Calu3 (cell line): ENCODE results near the gene BRINP3. TPM values are rescaled to one million over a fixed set of nuclear protein-coding genes. Genes with fewer than 3 reads are reported as not detected.

Source experiments
- BruUV-seq: library from RNA; stranded (reverse); fragments of 400-500 nt; replicated peaks from 2 replicates; lab custom pipeline; 2021; lab: Mats Ljungman, UMichigan
- CTCF ChIA-PET: fragments of 300-600 bp; sonication (Branson Sonifier 250); formaldehyde crosslinking; loops from one replicate; lab custom pipeline; 2022; ENCODE audit warnings: antibody characterized with exemption; lab: Charles Lee
- DNase-seq: peaks from one replicate; pipeline ENCODE4 v3.0.0; 2022
- H3K27ac Mint-ChIP-seq: one replicate; pipeline ENCODE4 v1.8.0; 2022; ENCODE audit warnings: mixed read lengths; ENCODE audit not compliant: unreplicated experiment
- H3K27me3 Mint-ChIP-seq: one replicate; pipeline ENCODE4 v1.8.0; 2022; ENCODE audit warnings: mixed read lengths; ENCODE audit not compliant: unreplicated experiment
- H3K36me3 Mint-ChIP-seq: one replicate; pipeline ENCODE4 v1.8.0; 2022; ENCODE audit warnings: mild to moderate bottlenecking, moderate library complexity, mixed read lengths; ENCODE audit not compliant: insufficient read depth, unreplicated experiment
- H3K4me1 Mint-ChIP-seq: one replicate; pipeline ENCODE4 v1.8.0; 2022; ENCODE audit warnings: mild to moderate bottlenecking, low read depth, mixed read lengths; ENCODE audit not compliant: unreplicated experiment
- H3K4me3 Mint-ChIP-seq: one replicate; pipeline ENCODE4 v1.8.0; 2022; ENCODE audit warnings: mild to moderate bottlenecking, low read depth, moderate library complexity, mixed read lengths; ENCODE audit not compliant: unreplicated experiment
- H3K9me3 Mint-ChIP-seq: one replicate; pipeline ENCODE4 v1.8.0; 2022; ENCODE audit warnings: low read depth, mixed read lengths; ENCODE audit not compliant: unreplicated experiment
- intact Hi-C: fragments of 100-400 bp; cut with micrococcal nuclease; formaldehyde crosslinking; loops from one replicate; pipeline ENCODE4 v1.10.0; 2022; ENCODE audit not compliant: unreplicated experiment
- total RNA-seq: library from RNA; stranded (reverse); gene quantifications from 2 replicates; pipeline ENCODE4 v1.2.3, GENCODE V29; 2022
- TF ChIP-seq, protein P1 (sequence below): fragments of 200-600 bp; IDR thresholded peaks from one replicate; pipeline ENCODE4 v1.8.0; 2022; ENCODE audit warnings: antibody characterized with exemption; ENCODE audit not compliant: unreplicated experiment

Gene BRINP3
- total RNA-seq, 1 experiment from 2014 or later: not detected

DNA sequence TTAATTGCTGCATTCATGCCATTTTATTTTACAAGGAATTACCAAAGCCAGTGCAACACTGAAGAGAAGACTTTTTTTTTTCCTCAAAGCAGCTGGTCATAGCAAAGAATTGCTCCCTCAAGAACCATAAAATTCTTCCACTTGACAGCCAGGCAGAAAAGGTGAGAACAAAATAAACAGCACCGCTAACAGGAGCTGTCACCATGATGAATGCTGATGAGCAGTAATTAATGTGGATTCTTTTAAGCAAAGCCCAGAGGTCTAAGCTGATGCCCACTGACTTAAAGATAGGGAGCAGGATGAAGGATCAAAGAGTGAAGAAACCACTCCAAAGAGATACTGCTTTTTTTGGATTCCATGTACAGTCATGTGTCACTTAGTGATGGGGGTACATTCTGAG is 428.4 kb downstream of the BRINP3 start:
- TF ChIP-seq, protein P1, sequence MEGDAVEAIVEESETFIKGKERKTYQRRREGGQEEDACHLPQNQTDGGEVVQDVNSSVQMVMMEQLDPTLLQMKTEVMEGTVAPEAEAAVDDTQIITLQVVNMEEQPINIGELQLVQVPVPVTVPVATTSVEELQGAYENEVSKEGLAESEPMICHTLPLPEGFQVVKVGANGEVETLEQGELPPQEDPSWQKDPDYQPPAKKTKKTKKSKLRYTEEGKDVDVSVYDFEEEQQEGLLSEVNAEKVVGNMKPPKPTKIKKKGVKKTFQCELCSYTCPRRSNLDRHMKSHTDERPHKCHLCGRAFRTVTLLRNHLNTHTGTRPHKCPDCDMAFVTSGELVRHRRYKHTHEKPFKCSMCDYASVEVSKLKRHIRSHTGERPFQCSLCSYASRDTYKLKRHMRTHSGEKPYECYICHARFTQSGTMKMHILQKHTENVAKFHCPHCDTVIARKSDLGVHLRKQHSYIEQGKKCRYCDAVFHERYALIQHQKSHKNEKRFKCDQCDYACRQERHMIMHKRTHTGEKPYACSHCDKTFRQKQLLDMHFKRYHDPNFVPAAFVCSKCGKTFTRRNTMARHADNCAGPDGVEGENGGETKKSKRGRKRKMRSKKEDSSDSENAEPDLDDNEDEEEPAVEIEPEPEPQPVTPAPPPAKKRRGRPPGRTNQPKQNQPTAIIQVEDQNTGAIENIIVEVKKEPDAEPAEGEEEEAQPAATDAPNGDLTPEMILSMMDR: no peak
- no peak overlapping the region for H3K4me3 Mint-ChIP-seq
- H3K9me3 Mint-ChIP-seq: peaks cover 4% of the 10 kb centered on the region
- DNase-seq: no peak
- H3K27me3 Mint-ChIP-seq: no peaks in the 10 kb centered on the region
- intact Hi-C loops: no loop called here
- CTCF ChIA-PET: no interaction called here
- H3K36me3 Mint-ChIP-seq: no peaks in the 10 kb centered on the region
- no peak overlapping the region for H3K27ac Mint-ChIP-seq
- peaks cover 10% of the 10 kb centered on the region for H3K4me1 Mint-ChIP-seq
- no TSS peak for BruUV-seq
